H9 (cell line): ENCODE measurements around the gene EDA. TPM values are rescaled to one million over a fixed set of nuclear protein-coding genes. Genes with fewer than 3 reads are reported as not detected.
"Not testable (repeated sequence)": the region's sequence is repeated elsewhere in the genome, so short reads cannot be mapped to it uniquely, and the experiment has no call there.

Source experiments
- DNase-seq: peaks from one replicate; pipeline ENCODE4 v3.0.0-alpha.2; 2017
- H2AFZ ChIP-seq: one replicate; pipeline ENCODE4 v1.6.1; 2013; ENCODE audit warnings: mild to moderate bottlenecking, low read length, control low read depth, moderate library complexity
- H2AK5ac ChIP-seq: 2 replicates; pipeline ENCODE4 v1.6.1; 2013; ENCODE audit warnings: low read length, control low read depth, mixed read lengths; ENCODE audit not compliant: insufficient read length
- H2BK120ac ChIP-seq: one replicate; pipeline ENCODE4 v1.6.1; 2013; ENCODE audit warnings: low read depth, mild to moderate bottlenecking, low read length, control low read depth, inconsistent platforms; ENCODE audit not compliant: poor library complexity, severe bottlenecking
- H2BK12ac ChIP-seq: 2 replicates; pipeline ENCODE4 v1.6.1; 2013; ENCODE audit warnings: low read length, control low read depth, mixed read lengths, low read depth; ENCODE audit not compliant: insufficient read length
- H2BK15ac ChIP-seq: 2 replicates; pipeline ENCODE4 v1.6.1; 2013; ENCODE audit warnings: low read depth, low read length, control low read depth
- H2BK20ac ChIP-seq: one replicate; pipeline ENCODE4 v1.6.1; 2013; ENCODE audit warnings: low read depth, mild to moderate bottlenecking, low read length, control low read depth, inconsistent platforms; ENCODE audit not compliant: poor library complexity, severe bottlenecking
- H2BK5ac ChIP-seq: 2 replicates; pipeline ENCODE4 v1.6.1; 2013; ENCODE audit warnings: low read length, control low read depth, mixed read lengths; ENCODE audit not compliant: insufficient read length
- H3K14ac ChIP-seq: 2 replicates; pipeline ENCODE4 v1.6.1; 2013; ENCODE audit warnings: low read length, control low read depth; ENCODE audit not compliant: insufficient read depth
- H3K18ac ChIP-seq: 2 replicates; pipeline ENCODE4 v1.6.1; 2013; ENCODE audit warnings: low read depth, mild to moderate bottlenecking, mixed read lengths, low read length, control low read depth; ENCODE audit not compliant: insufficient read length
- H3K23ac ChIP-seq: 2 replicates; pipeline ENCODE4 v1.6.1; 2013; ENCODE audit warnings: low read length, control low read depth, mixed read lengths, low read depth; ENCODE audit not compliant: insufficient read length
- H3K23me2 ChIP-seq: 2 replicates; pipeline ENCODE4 v1.6.1; 2013; ENCODE audit warnings: low read depth, mild to moderate bottlenecking, mixed read lengths, low read length, control low read depth; ENCODE audit not compliant: insufficient read length, poor library complexity, severe bottlenecking
- H3K27ac ChIP-seq: 2 replicates; pipeline ENCODE4 v1.5.1; 2013; ENCODE audit warnings: low read length, control low read depth, mixed read lengths, low read depth; ENCODE audit not compliant: insufficient read length
- H3K27me3 ChIP-seq: 2 replicates; pipeline ENCODE4 v1.6.1; 2013; ENCODE audit warnings: low read length, control low read depth, inconsistent platforms; ENCODE audit not compliant: insufficient read depth
- H3K4ac ChIP-seq: 2 replicates; pipeline ENCODE4 v1.6.1; 2013; ENCODE audit warnings: low read depth, mild to moderate bottlenecking, control low read depth, inconsistent platforms, low read length, moderate library complexity
- H3K4me1 ChIP-seq: 2 replicates; pipeline ENCODE4 v1.6.1; 2013; ENCODE audit warnings: low read length, control low read depth, inconsistent platforms; ENCODE audit not compliant: insufficient read depth
- H3K4me2 ChIP-seq: 2 replicates; pipeline ENCODE4 v1.6.1; 2013; ENCODE audit warnings: low read length, control low read depth, mixed read lengths; ENCODE audit not compliant: insufficient read length, insufficient read depth
- H3K56ac ChIP-seq: 2 replicates; pipeline ENCODE4 v1.6.1; 2013; ENCODE audit warnings: low read depth, mild to moderate bottlenecking, mixed read lengths, low read length, control low read depth; ENCODE audit not compliant: insufficient read length
- H3K79me1 ChIP-seq: 2 replicates; pipeline ENCODE4 v1.6.1; 2013; ENCODE audit warnings: low read depth, mild to moderate bottlenecking, moderate library complexity, low read length, control low read depth, inconsistent platforms; ENCODE audit not compliant: insufficient read depth, poor library complexity, severe bottlenecking
- H3K79me2 ChIP-seq: 2 replicates; pipeline ENCODE4 v1.6.1; 2013; ENCODE audit warnings: low read length, control low read depth, inconsistent platforms; ENCODE audit not compliant: insufficient read depth
- H3K9ac ChIP-seq: 2 replicates; pipeline ENCODE4 v1.6.1; 2013; ENCODE audit warnings: low read length, control low read depth, mixed read lengths; ENCODE audit not compliant: insufficient read length; ENCODE audit errors: extremely low read depth
- H3K9me3 ChIP-seq: one replicate; pipeline ENCODE4 v1.6.1; 2013; ENCODE audit warnings: low read depth, low read length, inconsistent platforms; ENCODE audit not compliant: control insufficient read depth
- H3T11ph ChIP-seq: one replicate; pipeline ENCODE4 v1.6.1; 2013; ENCODE audit warnings: mild to moderate bottlenecking, low read length, control low read depth, inconsistent platforms
- H4K20me1 ChIP-seq: one replicate; pipeline ENCODE4 v1.6.1; 2013; ENCODE audit not compliant: control insufficient read depth, insufficient read length, insufficient read depth
- H4K5ac ChIP-seq: 2 replicates; pipeline ENCODE4 v1.6.1; 2013; ENCODE audit warnings: low read depth, mild to moderate bottlenecking, mixed read lengths, low read length, control low read depth; ENCODE audit not compliant: insufficient read length
- H4K8ac ChIP-seq: replicated peaks from 2 replicates; pipeline ENCODE4 v1.6.1; 2013; ENCODE audit warnings: low read length, control low read depth, mixed read lengths, low read depth; ENCODE audit not compliant: insufficient read length
- H4K91ac ChIP-seq: 2 replicates; pipeline ENCODE4 v1.6.1; 2013; ENCODE audit warnings: low read depth, mild to moderate bottlenecking, moderate library complexity, mixed read lengths, low read length, control low read depth; ENCODE audit not compliant: insufficient read length
- H3K27ac Mint-ChIP-seq, 3 experiments: 2 replicates in 2 of 3; 3 replicates in 1 of 3; pipeline ENCODE4 v1.8.0; 2020 to 2021; ENCODE audit warnings: mixed read lengths in 3 of 3, mild to moderate bottlenecking in 1 of 3, moderate library complexity in 1 of 3
- H3K27me3 Mint-ChIP-seq: 2 replicates; pipeline ENCODE4 v1.8.0; 2021; ENCODE audit warnings: low read depth, mild to moderate bottlenecking, moderate library complexity, mixed read lengths
- H3K36me3 Mint-ChIP-seq, 3 experiments: 2 replicates in 2 of 3; 3 replicates in 1 of 3; pipeline ENCODE4 v1.8.0; 2020 to 2021; ENCODE audit warnings: low read depth in 3 of 3, mixed read lengths in 3 of 3; ENCODE audit not compliant: insufficient read depth in 1 of 3
- H3K4me1 Mint-ChIP-seq, 2 experiments: 2 replicates each; pipeline ENCODE4 v1.8.0; 2020; ENCODE audit warnings: mixed read lengths in 2 of 2
- H3K4me3 Mint-ChIP-seq, 2 experiments: 2 replicates in 1 of 2; 3 replicates in 1 of 2; pipeline ENCODE4 v1.8.0; 2020 to 2021; ENCODE audit warnings: mild to moderate bottlenecking in 2 of 2, mixed read lengths in 2 of 2, moderate library complexity in 1 of 2
- H3K9me3 Mint-ChIP-seq, 2 experiments: 2 replicates in 1 of 2; 3 replicates in 1 of 2; pipeline ENCODE4 v1.8.0; 2020; ENCODE audit warnings: mild to moderate bottlenecking in 2 of 2, mixed read lengths in 2 of 2, moderate library complexity in 1 of 2
- CTCF ChIP-seq: fragments of 200-600 bp; sonication (generic); conservative IDR thresholded peaks from 3 replicates; pipeline ENCODE4 v1.8.0; 2021; ENCODE audit warnings: antibody characterized with exemption, mild to moderate bottlenecking
- WGBS: extraction: QIAGEN DNeasy Blood & Tissue Kit; methylation state at CpG from one replicate; pipeline ENCODE4 v1.1.7; 2013; ENCODE audit warnings: missing lambda C conversion rate, low lambda C conversion rate, mixed read lengths; ENCODE audit not compliant: insufficient read length; ENCODE audit errors: extremely low coverage; 5-methylcytosine and 5-hydroxymethylcytosine counted together
- total RNA-seq: library from RNA; stranded (reverse); gene quantifications from 2 replicates; pipeline ENCODE4 v1.2.1, GENCODE V29; 2021

Gene EDA
- total RNA-seq, 1 experiment from 2014 or later, result 7.7 TPM

- no peaks in the 10 kb centered on the region for H3K79me2 ChIP-seq
- no CpG with 5 or more reads among the region's 3 CpGs for WGBS
Observed at GRCh38 chrX:69844636-69845035, 228.7 kb downstream of the EDA start.

DNA sequence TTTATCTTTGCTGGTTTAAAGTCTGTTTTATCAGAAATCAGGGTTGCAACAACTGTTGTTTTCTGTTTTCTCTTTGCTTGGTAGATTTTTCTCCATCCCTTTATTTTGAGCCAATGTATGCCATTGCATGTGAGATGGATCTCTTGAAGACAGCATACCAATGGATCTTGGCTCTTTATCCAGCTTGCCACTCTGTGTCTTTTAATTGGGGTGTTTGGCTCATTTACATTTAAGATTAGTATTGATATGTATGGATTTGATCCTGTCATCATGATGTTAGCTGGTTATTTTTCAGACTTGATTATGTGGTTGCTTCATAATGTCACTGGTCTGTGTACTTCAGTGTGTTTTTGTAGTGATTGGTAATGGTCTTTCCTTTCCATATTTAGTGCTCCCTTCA lies 244.1 kb downstream of the EDA start:
- H2AK5ac ChIP-seq, H3K4me1 Mint-ChIP-seq, H3K23me2 ChIP-seq: not testable (repeated sequence)

More at GRCh38 chrX:69844636-69845035, 228.7 kb downstream of the EDA start:
- no peak for DNase-seq
- Histone ChIP-seq H4K20me1 (no peaks in the 10 kb centered on the region), H3K27me3 (no peaks in the 10 kb centered on the region), H2AK5ac (no peak overlapping the region), H3K79me1 (no peaks in the 10 kb centered on the region), H3K4me1 (no peaks in the 10 kb centered on the region), H2BK120ac (no peak overlapping the region), H3K18ac (no peak overlapping the region), H4K5ac (no peak overlapping the region), H4K8ac (no peak overlapping the region), H3K4me2 (no peak overlapping the region), H3K14ac (no peak overlapping the region), H3K9me3 (peaks cover 21% of the 10 kb centered on the region), H2AFZ (no peak overlapping the region), H3K9ac (no peak overlapping the region), H3K4ac (no peak overlapping the region), H2BK12ac (no peak overlapping the region), H4K91ac (no peak overlapping the region), H2BK5ac (no peak overlapping the region), H3K56ac (no peak overlapping the region), H2BK15ac (no peak overlapping the region), H2BK20ac (no peak overlapping the region), H3K27ac (no peak overlapping the region), H3T11ph (no peak overlapping the region), H3K23ac (no peak overlapping the region), H3K23me2 (no peaks in the 10 kb centered on the region)
- Mint-ChIP-seq H3K9me3 (peaks cover 59 to 62% of the 10 kb centered on the region in 2 experiments), H3K27ac (no peak overlapping the region), H3K27me3 (no peaks in the 10 kb centered on the region), H3K4me3 (no peak overlapping the region), H3K36me3 (no peaks in the 10 kb centered on the region; a peak in 1 of 7 replicates), H3K4me1 (no peaks in the 10 kb centered on the region; a peak in 1 of 4 replicates)
- no peak for TF ChIP-seq CTCF

More for the DNA sequence above, 244.1 kb downstream of the EDA start:
- Mint-ChIP-seq H3K9me3 (peaks cover 82 to 92% of the 10 kb centered on the region in 2 experiments), H3K36me3 (peaks cover 16 to 39% (median 25%) of the 10 kb centered on the region in 3 experiments)
- H3K23ac ChIP-seq, H2AFZ ChIP-seq, H2BK5ac ChIP-seq, H3K9ac ChIP-seq, H2BK15ac ChIP-seq, H3K79me2 ChIP-seq, H3K27ac ChIP-seq, H3T11ph ChIP-seq, H3K79me1 ChIP-seq, H4K20me1 ChIP-seq, H3K56ac ChIP-seq, DNase-seq, H3K4me2 ChIP-seq, H2BK20ac ChIP-seq, H3K18ac ChIP-seq, H3K9me3 ChIP-seq, H3K27ac Mint-ChIP-seq, H3K4me1 ChIP-seq, H4K91ac ChIP-seq, H4K8ac ChIP-seq, H3K14ac ChIP-seq, H2BK12ac ChIP-seq, H2BK120ac ChIP-seq, H3K4ac ChIP-seq, H3K27me3 ChIP-seq, H3K4me3 Mint-ChIP-seq, H4K5ac ChIP-seq, H3K27me3 Mint-ChIP-seq: not testable (repeated sequence)
